ENCODE measurements around the gene IRGQ.
"Not testable (repeated sequence)": the region's sequence is repeated elsewhere in the genome, so short reads cannot be mapped to it uniquely, and the experiment has no call there.

DNA sequence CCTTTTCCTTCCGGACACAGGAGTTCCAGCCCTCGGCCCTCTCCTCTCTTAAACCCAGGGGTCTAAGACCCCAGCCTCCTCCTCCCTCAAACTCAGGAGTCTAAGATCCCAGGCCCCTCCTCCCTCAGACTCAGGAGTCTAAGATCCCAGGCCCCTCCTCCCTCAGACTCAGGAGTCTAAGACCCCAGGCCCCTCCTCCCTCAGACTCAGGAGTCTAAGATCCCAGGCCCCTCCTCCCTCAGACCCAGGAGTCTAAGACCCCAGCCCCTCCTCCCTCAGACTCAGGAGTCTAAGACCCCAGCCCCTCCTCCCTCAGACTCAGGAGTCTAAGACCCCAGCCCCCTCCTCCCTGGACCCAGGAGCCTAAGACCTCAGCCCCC lies 39.6 kb upstream of the IRGQ start:
- TF ChIP-seq, protein P1, sequence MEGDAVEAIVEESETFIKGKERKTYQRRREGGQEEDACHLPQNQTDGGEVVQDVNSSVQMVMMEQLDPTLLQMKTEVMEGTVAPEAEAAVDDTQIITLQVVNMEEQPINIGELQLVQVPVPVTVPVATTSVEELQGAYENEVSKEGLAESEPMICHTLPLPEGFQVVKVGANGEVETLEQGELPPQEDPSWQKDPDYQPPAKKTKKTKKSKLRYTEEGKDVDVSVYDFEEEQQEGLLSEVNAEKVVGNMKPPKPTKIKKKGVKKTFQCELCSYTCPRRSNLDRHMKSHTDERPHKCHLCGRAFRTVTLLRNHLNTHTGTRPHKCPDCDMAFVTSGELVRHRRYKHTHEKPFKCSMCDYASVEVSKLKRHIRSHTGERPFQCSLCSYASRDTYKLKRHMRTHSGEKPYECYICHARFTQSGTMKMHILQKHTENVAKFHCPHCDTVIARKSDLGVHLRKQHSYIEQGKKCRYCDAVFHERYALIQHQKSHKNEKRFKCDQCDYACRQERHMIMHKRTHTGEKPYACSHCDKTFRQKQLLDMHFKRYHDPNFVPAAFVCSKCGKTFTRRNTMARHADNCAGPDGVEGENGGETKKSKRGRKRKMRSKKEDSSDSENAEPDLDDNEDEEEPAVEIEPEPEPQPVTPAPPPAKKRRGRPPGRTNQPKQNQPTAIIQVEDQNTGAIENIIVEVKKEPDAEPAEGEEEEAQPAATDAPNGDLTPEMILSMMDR (IDR thresholded peaks at IDR 0.05 in 4 of 5, conservative IDR thresholded peaks at IDR 0.05 in 1 of 5) = not testable (repeated sequence)
- TF ChIP-seq POLR2A (IDR thresholded peaks at IDR 0.05) = not testable (repeated sequence)

Data from gastrocnemius medialis (tissue), 4 donors.